IMR-90 (cell line): ENCODE results near the gene GTF2H4.

ENCODE experiments used
- CTCF ChIP-seq: conservative IDR thresholded peaks from 2 replicates; pipeline ENCODE4 v1.5.1; 2012; ENCODE audit warnings: mild to moderate bottlenecking, low read depth, low read length, improper control_type of control experiment
- MAZ ChIP-seq: IDR thresholded peaks from 2 replicates; pipeline ENCODE4 v1.6.1; 2012; ENCODE audit warnings: low read depth, mild to moderate bottlenecking, low read length, improper control_type of control experiment, moderate library complexity, borderline replicate concordance
- POLR2A ChIP-seq: IDR thresholded peaks from 2 replicates; pipeline ENCODE4 v1.6.1; 2012; ENCODE audit warnings: mild to moderate bottlenecking, low read depth, low read length
- RCOR1 ChIP-seq: IDR thresholded peaks from 2 replicates; pipeline ENCODE4 v1.6.1; 2012; ENCODE audit warnings: mild to moderate bottlenecking, low read length, improper control_type of control experiment; ENCODE audit not compliant: insufficient replicate concordance

GRCh38 chr6:30876039-30876730 lies 31.8 kb upstream of the GTF2H4 start:
- TF ChIP-seq POLR2A (no peak), CTCF (no peak), RCOR1 (no peak), MAZ (no peak)
